Erythroblast (primary cell): ENCODE measurements around the gene NAT8L.

ENCODE experiments used
- GATA1 ChIP-seq: IDR thresholded peaks from 2 replicates; pipeline ENCODE4 v1.6.1; 2011; ENCODE audit warnings: low read depth, mild to moderate bottlenecking, control low read depth, low read length, moderate library complexity
- POLR2A ChIP-seq: IDR thresholded peaks from 2 replicates; pipeline ENCODE4 v1.6.1; 2011; ENCODE audit warnings: mild to moderate bottlenecking, low read length

DNA sequence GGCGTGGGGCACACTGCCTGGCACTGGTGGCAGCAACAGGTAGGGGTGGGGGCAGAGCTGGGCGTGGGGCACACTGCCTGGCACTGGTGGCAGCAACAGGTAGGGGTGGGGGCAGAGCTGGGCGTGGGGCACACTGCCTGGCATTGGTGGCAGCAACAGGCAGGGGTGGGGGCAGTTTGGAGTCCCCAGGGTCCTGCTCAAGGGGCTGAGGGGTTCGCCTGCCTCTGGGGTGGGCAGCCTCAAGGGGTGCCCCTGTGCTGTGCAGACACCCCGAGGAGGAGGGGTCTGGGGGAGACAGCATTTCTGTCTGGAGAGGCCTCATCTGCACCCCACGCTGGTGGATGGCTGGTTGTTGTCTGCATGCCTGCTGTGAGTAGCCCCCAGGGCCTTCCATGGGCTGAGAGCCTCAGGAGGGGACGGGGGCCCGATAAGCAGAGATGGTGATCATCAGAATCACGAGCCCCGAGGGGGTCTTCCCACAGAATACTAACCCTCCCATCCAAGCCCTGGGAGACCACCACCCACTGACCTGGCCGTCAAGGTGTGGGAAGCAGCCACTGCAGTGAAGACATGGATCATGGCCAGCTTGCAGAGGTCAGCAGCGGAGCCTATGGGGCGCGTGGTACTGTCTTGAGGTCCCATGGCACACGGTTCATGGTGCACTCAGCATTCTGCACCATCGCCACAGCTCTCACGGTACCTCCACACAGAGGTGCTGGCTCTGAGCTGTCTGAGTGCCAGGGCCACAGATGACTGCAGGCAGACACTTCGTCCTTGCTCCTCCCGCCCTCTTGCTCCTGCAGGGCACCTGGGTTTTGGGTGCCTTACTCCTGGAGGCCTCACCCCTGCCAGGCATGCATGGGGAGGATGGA, 21.5 kb downstream of the NAT8L start:
- TF ChIP-seq POLR2A (no peak), GATA1 (no peak)
